WERI-Rb-1 (cell line): ENCODE results near the gene CLPTM1L.

Experiments used
- DNase-seq: peaks from one replicate; pipeline ENCODE4 v3.0.0-alpha.2; 2020
- H3K27ac ChIP-seq: fragments of 250-450 bp; sonication (Bioruptor Pico); 2 replicates; pipeline ENCODE4 v1.5.1; 2020; ENCODE audit warnings: mild to moderate bottlenecking, moderate library complexity
- H3K27me3 ChIP-seq: fragments of 250-450 bp; sonication (Bioruptor Pico); 2 replicates; pipeline ENCODE4 v1.5.1; 2021; ENCODE audit warnings: mild to moderate bottlenecking, low read depth, moderate library complexity; ENCODE audit not compliant: insufficient read depth, severe bottlenecking
- H3K36me3 ChIP-seq: fragments of 250-450 bp; sonication (Bioruptor Pico); 2 replicates; pipeline ENCODE4 v1.5.1; 2020; ENCODE audit warnings: mild to moderate bottlenecking, moderate library complexity
- H3K4me3 ChIP-seq: 2 replicates; pipeline ENCODE4 v1.5.1; 2011; ENCODE audit warnings: low read depth, mild to moderate bottlenecking, control low read depth, low read length
- H3K9me3 ChIP-seq: fragments of 250-450 bp; sonication (Bioruptor Pico); 2 replicates; pipeline ENCODE4 v1.5.1; 2021; ENCODE audit warnings: mild to moderate bottlenecking, moderate library complexity; ENCODE audit not compliant: severe bottlenecking
- TF ChIP-seq, protein P1 (sequence below): IDR thresholded peaks from 2 replicates; pipeline ENCODE4 v1.5.1; 2011; ENCODE audit warnings: low read depth, mild to moderate bottlenecking, control low read depth, inconsistent platforms, low read length

Gene CLPTM1L

DNA sequence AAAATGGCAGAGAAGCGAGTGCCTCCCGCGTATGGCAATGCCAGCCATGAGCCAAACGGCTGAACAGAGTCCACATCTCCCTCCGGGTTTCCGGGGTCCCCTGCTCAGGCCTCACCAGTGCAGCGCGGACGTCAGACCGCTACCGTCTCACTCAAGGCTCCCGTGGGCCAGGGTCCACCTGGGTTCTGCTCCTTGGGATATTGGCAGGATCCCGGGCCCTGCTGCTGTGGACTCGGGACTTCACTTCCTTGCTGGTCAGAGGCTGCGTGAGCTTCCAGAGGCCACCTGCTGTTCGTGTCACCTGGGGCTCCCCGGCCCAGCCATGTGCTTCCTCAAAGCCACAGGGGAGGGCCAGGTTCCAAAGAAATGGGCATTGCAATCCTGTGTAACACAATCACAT lies 38.4 kb upstream of the CLPTM1L start:
- Histone ChIP-seq H3K36me3 (no peaks in the 10 kb centered on the region), H3K4me3 (no peak overlapping the region), H3K27me3 (peaks cover 5% of the 10 kb centered on the region), H3K9me3 (peaks cover 17% of the 10 kb centered on the region), H3K27ac (no peak overlapping the region)
- TF ChIP-seq, protein P1, sequence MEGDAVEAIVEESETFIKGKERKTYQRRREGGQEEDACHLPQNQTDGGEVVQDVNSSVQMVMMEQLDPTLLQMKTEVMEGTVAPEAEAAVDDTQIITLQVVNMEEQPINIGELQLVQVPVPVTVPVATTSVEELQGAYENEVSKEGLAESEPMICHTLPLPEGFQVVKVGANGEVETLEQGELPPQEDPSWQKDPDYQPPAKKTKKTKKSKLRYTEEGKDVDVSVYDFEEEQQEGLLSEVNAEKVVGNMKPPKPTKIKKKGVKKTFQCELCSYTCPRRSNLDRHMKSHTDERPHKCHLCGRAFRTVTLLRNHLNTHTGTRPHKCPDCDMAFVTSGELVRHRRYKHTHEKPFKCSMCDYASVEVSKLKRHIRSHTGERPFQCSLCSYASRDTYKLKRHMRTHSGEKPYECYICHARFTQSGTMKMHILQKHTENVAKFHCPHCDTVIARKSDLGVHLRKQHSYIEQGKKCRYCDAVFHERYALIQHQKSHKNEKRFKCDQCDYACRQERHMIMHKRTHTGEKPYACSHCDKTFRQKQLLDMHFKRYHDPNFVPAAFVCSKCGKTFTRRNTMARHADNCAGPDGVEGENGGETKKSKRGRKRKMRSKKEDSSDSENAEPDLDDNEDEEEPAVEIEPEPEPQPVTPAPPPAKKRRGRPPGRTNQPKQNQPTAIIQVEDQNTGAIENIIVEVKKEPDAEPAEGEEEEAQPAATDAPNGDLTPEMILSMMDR, result no peak
- DNase-seq, result no peak

DNA sequence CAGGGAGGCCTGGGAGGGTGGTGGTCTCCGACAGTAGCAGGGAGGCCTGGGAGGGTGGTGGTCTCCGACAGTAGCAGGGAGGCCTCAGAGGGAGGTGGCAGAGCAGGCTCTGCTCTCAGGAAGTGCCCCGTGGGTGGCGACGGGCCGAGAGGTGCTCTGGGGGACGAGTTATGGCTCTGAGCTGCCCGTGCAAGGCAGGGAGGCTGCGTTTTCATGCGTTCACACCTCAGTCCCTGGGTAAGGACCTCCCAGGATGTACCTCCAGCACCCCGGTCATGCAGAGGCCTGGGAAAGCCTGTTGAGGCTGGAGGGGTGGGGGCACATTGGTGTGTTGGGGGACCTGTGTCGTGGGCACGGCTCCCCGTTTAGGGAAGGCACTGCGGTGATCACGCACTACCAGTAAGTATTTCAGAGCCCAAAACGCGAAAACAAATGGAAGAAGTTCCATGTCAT lies 37.4 kb upstream of the CLPTM1L start:
- Histone ChIP-seq H3K36me3 (no peaks in the 10 kb centered on the region), H3K4me3 (no peak overlapping the region), H3K27ac (no peak overlapping the region), H3K9me3 (peaks cover 21% of the 10 kb centered on the region), H3K27me3 (peaks cover 2% of the 10 kb centered on the region)
- TF ChIP-seq, protein P1, result no peak
- DNase-seq, result no peak

DNA sequence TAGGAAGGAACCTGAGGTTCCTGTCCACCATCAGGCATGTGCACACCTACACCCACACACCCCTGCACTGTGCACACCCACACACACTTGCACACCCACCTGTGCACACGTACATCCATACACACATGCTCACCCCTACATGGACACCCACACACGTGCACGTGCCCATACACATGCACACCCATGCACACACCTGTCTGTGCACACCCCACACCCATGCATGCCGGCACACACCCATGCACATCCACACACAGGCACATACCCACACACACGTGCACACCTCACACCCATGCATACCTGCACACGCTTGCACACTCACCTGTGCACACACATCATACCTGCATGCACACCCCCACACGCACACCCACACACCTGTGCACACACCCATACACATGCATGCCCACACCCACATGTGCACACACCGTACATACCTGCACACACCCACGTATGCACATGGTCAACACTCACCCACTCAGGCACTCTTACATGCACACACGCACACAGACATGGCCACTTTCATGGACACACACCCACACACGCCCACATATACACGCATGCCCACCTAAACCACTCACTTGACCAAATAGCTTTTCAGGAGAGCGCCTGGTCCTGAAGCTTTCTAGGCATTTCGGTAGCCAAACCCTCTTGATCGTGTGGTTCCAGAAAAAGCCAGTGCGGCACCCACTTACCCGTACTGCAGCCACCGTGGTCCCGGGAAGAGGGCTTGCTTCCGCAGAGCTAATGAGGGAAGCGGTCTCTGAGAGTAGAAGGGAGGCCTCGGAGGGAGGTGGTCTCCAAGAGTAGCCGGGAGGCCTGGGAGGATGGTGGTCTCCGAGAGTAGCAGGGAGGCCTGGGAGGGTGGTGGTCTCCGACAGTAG lies 36.7 kb upstream of the CLPTM1L start:
- Histone ChIP-seq H3K9me3 (peaks cover 21% of the 10 kb centered on the region), H3K4me3 (no peak overlapping the region), H3K27me3 (no peaks in the 10 kb centered on the region), H3K36me3 (no peaks in the 10 kb centered on the region), H3K27ac (no peak overlapping the region)
- no peak for DNase-seq
- TF ChIP-seq, protein P1, result no peak

DNA sequence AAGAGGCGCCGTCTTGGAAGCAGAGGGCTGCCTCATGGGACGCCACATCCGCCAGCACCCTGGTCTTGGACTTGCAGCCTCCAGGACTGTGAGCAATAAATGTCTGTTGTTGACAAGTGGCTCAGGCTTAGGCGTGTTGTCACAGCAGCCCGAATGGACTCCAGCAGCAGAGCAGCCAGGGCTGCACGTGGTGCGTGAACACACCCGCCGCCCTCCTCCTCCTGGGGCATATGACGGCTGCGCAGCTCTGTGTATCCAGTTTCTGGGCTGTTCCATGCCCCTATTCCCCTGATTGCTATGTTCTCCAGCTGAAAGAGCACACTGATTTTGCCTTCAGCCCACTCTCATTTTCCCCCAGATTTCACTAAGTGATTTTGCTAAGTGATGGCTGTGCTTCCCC lies 36.0 kb upstream of the CLPTM1L start:
- H3K36me3 ChIP-seq, result no peaks in the 10 kb centered on the region
- TF ChIP-seq, protein P1, result no peak
- H3K9me3 ChIP-seq, result peaks cover 21% of the 10 kb centered on the region
- no peak for DNase-seq
- no peaks in the 10 kb centered on the region for H3K27me3 ChIP-seq
- H3K4me3 ChIP-seq, result no peak overlapping the region
- no peak overlapping the region for H3K27ac ChIP-seq

DNA sequence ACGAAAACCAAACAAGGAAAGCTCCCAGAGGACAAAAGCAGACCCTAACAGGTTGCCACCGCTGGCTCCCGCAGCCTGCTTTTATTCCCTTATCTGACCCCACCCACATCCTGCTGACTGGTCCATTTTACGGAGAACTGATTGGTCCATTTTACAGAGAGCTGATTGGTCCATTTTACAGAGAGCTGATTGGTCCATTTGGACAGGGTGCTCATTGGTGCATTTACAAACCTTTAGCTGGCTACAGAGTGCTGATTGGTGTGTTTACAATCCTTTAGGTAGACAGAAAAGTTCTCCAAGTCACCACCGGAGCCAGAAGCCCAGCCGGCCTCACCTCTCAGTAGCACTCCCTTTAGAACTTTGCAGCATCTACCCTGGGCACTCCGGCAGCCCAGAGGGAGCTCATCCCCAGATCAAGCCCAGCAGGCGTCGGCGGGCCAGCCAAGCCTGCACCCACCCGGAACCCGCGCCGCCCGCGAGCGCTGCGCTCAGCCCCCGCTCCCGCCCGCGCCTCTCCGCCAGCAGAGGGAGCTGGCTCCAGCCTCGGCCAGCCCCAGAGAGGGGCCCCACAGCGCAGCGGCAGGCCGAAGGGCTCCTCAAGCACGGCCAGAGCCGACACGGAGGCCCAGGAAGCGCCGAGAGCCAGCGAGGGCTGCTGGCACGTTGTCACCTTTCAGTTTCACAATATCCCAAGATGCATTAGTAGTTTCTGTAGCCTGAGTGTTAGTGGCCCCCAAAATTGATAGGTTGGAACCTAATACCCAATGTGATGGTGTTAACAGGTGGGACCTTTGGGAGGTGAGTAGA lies 35.3 kb upstream of the CLPTM1L start:
- no peak overlapping the region for H3K4me3 ChIP-seq
- no peaks in the 10 kb centered on the region for H3K36me3 ChIP-seq
- peak; percentile 80 for DNase-seq
- H3K27me3 ChIP-seq, result no peaks in the 10 kb centered on the region
- no peak overlapping the region for H3K27ac ChIP-seq
- TF ChIP-seq, protein P1, result peak; percentile 87
- peaks cover 21% of the 10 kb centered on the region for H3K9me3 ChIP-seq
